Fibroblast of lung (primary cell): ENCODE measurements around the gene MFAP4.

Source experiments
- EZH2 ChIP-seq: IDR thresholded peaks from 2 replicates; pipeline ENCODE4 v1.5.1; 2012; ENCODE audit warnings: low read length, control low read depth, mild to moderate bottlenecking; ENCODE audit errors: missing control alignments
- TF ChIP-seq, protein P1 (sequence below), 2 donors: IDR thresholded peaks in 1 of 2; conservative IDR thresholded peaks in 1 of 2; 1 replicate in 1 of 2; 2 replicates in 1 of 2; pipeline ENCODE4 v1.5.1; 2011 to 2012; ENCODE audit warnings: low read length in 2 of 2, control low read depth in 1 of 2, inconsistent platforms in 1 of 2, low read depth in 1 of 2, mild to moderate bottlenecking in 1 of 2

DNA sequence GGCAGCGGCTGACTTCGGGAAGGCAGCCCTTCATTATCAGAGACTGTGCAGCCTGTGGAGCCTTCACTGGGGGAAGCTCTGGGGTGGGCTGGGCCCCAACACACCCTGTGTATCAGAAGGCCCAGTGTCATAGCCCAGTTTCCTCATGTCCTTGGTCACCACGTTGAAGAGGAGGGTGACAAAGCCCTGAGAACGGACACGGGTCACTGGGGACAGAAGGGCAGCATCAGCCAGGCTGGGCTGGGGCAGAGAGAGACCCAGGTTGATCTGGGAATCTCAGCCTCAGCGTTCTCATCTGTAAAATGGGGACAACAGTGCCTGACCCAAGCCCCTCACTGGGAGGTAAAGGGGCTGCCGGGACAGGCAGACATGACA is 43.7 kb downstream of the MFAP4 start:
- TF ChIP-seq, protein P1, sequence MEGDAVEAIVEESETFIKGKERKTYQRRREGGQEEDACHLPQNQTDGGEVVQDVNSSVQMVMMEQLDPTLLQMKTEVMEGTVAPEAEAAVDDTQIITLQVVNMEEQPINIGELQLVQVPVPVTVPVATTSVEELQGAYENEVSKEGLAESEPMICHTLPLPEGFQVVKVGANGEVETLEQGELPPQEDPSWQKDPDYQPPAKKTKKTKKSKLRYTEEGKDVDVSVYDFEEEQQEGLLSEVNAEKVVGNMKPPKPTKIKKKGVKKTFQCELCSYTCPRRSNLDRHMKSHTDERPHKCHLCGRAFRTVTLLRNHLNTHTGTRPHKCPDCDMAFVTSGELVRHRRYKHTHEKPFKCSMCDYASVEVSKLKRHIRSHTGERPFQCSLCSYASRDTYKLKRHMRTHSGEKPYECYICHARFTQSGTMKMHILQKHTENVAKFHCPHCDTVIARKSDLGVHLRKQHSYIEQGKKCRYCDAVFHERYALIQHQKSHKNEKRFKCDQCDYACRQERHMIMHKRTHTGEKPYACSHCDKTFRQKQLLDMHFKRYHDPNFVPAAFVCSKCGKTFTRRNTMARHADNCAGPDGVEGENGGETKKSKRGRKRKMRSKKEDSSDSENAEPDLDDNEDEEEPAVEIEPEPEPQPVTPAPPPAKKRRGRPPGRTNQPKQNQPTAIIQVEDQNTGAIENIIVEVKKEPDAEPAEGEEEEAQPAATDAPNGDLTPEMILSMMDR (conservative IDR thresholded peaks at IDR 0.05 in 1 of 2, IDR thresholded peaks at IDR 0.05 in 1 of 2; ENCODE audit: low read depth in 1 of 2, low read length in 2 of 2): no peak
- TF ChIP-seq EZH2: no peak
